Measurements from ENCODE around the gene PLEKHO2. TPM values are rescaled to one million over a fixed set of nuclear protein-coding genes. Genes with fewer than 3 reads are reported as not detected.

Gene PLEKHO2
- total RNA-seq, 1 donor from 2014 or later: 68.3 TPM

DNA sequence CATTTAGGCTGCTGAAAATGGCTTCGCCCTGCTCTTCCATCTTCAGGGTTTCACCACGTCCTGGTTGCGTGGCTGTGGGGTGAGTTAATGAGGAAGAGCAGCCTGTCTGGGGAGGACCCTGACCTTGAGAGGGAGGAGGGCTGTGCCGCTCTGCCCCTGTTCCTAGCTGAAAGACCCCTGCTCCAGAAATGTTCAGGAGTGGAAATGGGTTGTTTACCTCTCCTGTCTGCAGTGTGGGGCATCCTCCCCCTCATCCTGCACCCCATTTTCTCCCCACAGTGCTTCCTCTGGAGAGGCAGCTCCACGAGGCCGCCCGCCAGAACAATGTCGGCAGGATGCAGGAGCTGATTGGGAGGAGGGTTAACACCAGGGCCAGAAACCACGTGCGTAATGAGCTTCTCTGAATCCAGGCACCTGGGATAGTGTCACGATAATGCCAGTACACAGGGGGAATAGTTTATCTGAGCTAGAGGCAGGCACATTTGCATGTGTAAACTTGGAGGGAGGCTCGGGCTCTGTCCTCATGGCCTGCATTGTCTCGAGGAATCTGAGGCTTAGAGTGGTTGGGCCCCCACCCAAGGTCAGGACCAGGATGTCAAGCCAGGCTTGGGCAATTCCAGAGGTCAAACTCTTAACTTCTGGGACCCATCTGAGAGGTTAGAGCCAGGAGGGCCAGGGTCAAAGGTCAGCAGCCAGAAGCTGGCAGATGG, 74.0 kb downstream of the PLEKHO2 start:
- Histone ChIP-seq H3K4me3 (no peak overlapping the region), H3K36me3 (no peaks in the 10 kb centered on the region), H3K27ac (no peak overlapping the region), H3K27me3 (ENCODE audit: low read depth) (no peaks in the 10 kb centered on the region), H3K4me1 (peaks cover 13% of the 10 kb centered on the region), H3K9me3 (no peaks in the 10 kb centered on the region)
- ATAC-seq: no peak
- no peak for TF ChIP-seq CTCF (IDR thresholded peaks at IDR 0.05)
- intact Hi-C loops (cut with DNase I): no loop called here
- no peak for DNase-seq

- no peak overlapping the region for H3K27ac ChIP-seq
- H3K4me3 ChIP-seq: no peak overlapping the region
- H3K36me3 ChIP-seq: no peaks in the 10 kb centered on the region
- no peak for TF ChIP-seq CTCF (IDR thresholded peaks at IDR 0.05)
- intact Hi-C loops (cut with DNase I): no loop called here
- DNase-seq: no peak
- no peaks in the 10 kb centered on the region for H3K9me3 ChIP-seq
- no peak for ATAC-seq
- H3K27me3 ChIP-seq (ENCODE audit: low read depth): no peaks in the 10 kb centered on the region
- peaks cover 8% of the 10 kb centered on the region for H3K4me1 ChIP-seq
Measured at GRCh38 chr15:64916365-64916764, 74.7 kb downstream of the PLEKHO2 start.

DNA sequence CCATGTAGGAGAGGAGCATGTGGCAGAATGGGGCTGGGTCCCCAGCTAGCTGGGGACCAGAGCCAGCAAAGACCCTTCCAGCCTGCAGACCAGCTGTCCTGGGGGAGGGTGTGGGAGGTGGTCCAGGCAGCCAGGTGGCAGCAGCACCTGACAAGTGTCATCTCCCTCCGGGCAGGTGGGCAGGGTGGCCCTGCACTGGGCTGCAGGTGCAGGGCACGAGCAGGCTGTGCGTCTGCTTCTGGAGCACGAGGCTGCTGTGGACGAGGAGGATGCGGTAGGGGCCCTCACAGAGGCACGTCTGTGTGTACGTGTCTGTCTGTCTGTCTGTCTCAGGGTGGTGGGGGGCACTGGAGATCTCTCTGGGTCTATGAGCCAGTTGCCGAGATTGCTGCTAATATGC, 75.5 kb downstream of the PLEKHO2 start:
- ATAC-seq (no peak), DNase-seq (no peak)
- no peaks in the 10 kb centered on the region for H3K27me3 ChIP-seq (ENCODE audit: low read depth)
- no peak for TF ChIP-seq CTCF (IDR thresholded peaks at IDR 0.05)
- peaks cover 2% of the 10 kb centered on the region for H3K4me1 ChIP-seq
- intact Hi-C loops (cut with DNase I): no loop called here
- no peaks in the 10 kb centered on the region for H3K9me3 ChIP-seq
- H3K27ac ChIP-seq: no peak overlapping the region
- no peak overlapping the region for H3K4me3 ChIP-seq
- no peaks in the 10 kb centered on the region for H3K36me3 ChIP-seq

Other genes with a start within 250 kb of the PLEKHO2 start
- 4.0 TPM for gene RBPMS2, start 66.3 kb upstream of the PLEKHO2 start, total RNA-seq
- 1.4 TPM for gene PIF1, start 16.3 kb upstream of the PLEKHO2 start, total RNA-seq
- 5.0 TPM for gene ANKDD1A, start 70.0 kb downstream of the PLEKHO2 start, total RNA-seq
- 110 TPM for gene SPG21, start 148.0 kb downstream of the PLEKHO2 start, total RNA-seq
- gene MTFMT, start 187.7 kb downstream of the PLEKHO2 start, total RNA-seq: 15.7 TPM
- 3.2 TPM for gene SLC51B, start 203.5 kb downstream of the PLEKHO2 start, total RNA-seq
- gene RASL12, start 226.1 kb downstream of the PLEKHO2 start, total RNA-seq: 21.5 TPM
- not detected for gene KBTBD13, start 234.8 kb downstream of the PLEKHO2 start, total RNA-seq